H9 (cell line): Measurements from ENCODE around the gene NEDD4L. TPM values are rescaled to one million over a fixed set of nuclear protein-coding genes. Genes with fewer than 3 reads are reported as not detected.

Experiments used
- DNase-seq: peaks from one replicate; pipeline ENCODE4 v3.0.0-alpha.2; 2017
- H2AFZ ChIP-seq: one replicate; pipeline ENCODE4 v1.6.1; 2013; ENCODE audit warnings: mild to moderate bottlenecking, low read length, control low read depth, moderate library complexity
- H2AK5ac ChIP-seq: 2 replicates; pipeline ENCODE4 v1.6.1; 2013; ENCODE audit warnings: low read length, control low read depth, mixed read lengths; ENCODE audit not compliant: insufficient read length
- H2BK120ac ChIP-seq: one replicate; pipeline ENCODE4 v1.6.1; 2013; ENCODE audit warnings: low read depth, mild to moderate bottlenecking, low read length, control low read depth, inconsistent platforms; ENCODE audit not compliant: poor library complexity, severe bottlenecking
- H2BK12ac ChIP-seq: 2 replicates; pipeline ENCODE4 v1.6.1; 2013; ENCODE audit warnings: low read length, control low read depth, mixed read lengths, low read depth; ENCODE audit not compliant: insufficient read length
- H2BK15ac ChIP-seq: 2 replicates; pipeline ENCODE4 v1.6.1; 2013; ENCODE audit warnings: low read depth, low read length, control low read depth
- H2BK20ac ChIP-seq: one replicate; pipeline ENCODE4 v1.6.1; 2013; ENCODE audit warnings: low read depth, mild to moderate bottlenecking, low read length, control low read depth, inconsistent platforms; ENCODE audit not compliant: poor library complexity, severe bottlenecking
- H2BK5ac ChIP-seq: 2 replicates; pipeline ENCODE4 v1.6.1; 2013; ENCODE audit warnings: low read length, control low read depth, mixed read lengths; ENCODE audit not compliant: insufficient read length
- H3K14ac ChIP-seq: 2 replicates; pipeline ENCODE4 v1.6.1; 2013; ENCODE audit warnings: low read length, control low read depth; ENCODE audit not compliant: insufficient read depth
- H3K18ac ChIP-seq: 2 replicates; pipeline ENCODE4 v1.6.1; 2013; ENCODE audit warnings: low read depth, mild to moderate bottlenecking, mixed read lengths, low read length, control low read depth; ENCODE audit not compliant: insufficient read length
- H3K23ac ChIP-seq: 2 replicates; pipeline ENCODE4 v1.6.1; 2013; ENCODE audit warnings: low read length, control low read depth, mixed read lengths, low read depth; ENCODE audit not compliant: insufficient read length
- H3K23me2 ChIP-seq: 2 replicates; pipeline ENCODE4 v1.6.1; 2013; ENCODE audit warnings: low read depth, mild to moderate bottlenecking, mixed read lengths, low read length, control low read depth; ENCODE audit not compliant: insufficient read length, poor library complexity, severe bottlenecking
- H3K27ac ChIP-seq: 2 replicates; pipeline ENCODE4 v1.5.1; 2013; ENCODE audit warnings: low read length, control low read depth, mixed read lengths, low read depth; ENCODE audit not compliant: insufficient read length
- H3K27me3 ChIP-seq: 2 replicates; pipeline ENCODE4 v1.6.1; 2013; ENCODE audit warnings: low read length, control low read depth, inconsistent platforms; ENCODE audit not compliant: insufficient read depth
- H3K4ac ChIP-seq: 2 replicates; pipeline ENCODE4 v1.6.1; 2013; ENCODE audit warnings: low read depth, mild to moderate bottlenecking, control low read depth, inconsistent platforms, low read length, moderate library complexity
- H3K4me1 ChIP-seq: 2 replicates; pipeline ENCODE4 v1.6.1; 2013; ENCODE audit warnings: low read length, control low read depth, inconsistent platforms; ENCODE audit not compliant: insufficient read depth
- H3K4me2 ChIP-seq: 2 replicates; pipeline ENCODE4 v1.6.1; 2013; ENCODE audit warnings: low read length, control low read depth, mixed read lengths; ENCODE audit not compliant: insufficient read length, insufficient read depth
- H3K56ac ChIP-seq: 2 replicates; pipeline ENCODE4 v1.6.1; 2013; ENCODE audit warnings: low read depth, mild to moderate bottlenecking, mixed read lengths, low read length, control low read depth; ENCODE audit not compliant: insufficient read length
- H3K79me1 ChIP-seq: 2 replicates; pipeline ENCODE4 v1.6.1; 2013; ENCODE audit warnings: low read depth, mild to moderate bottlenecking, moderate library complexity, low read length, control low read depth, inconsistent platforms; ENCODE audit not compliant: insufficient read depth, poor library complexity, severe bottlenecking
- H3K79me2 ChIP-seq: 2 replicates; pipeline ENCODE4 v1.6.1; 2013; ENCODE audit warnings: low read length, control low read depth, inconsistent platforms; ENCODE audit not compliant: insufficient read depth
- H3K9ac ChIP-seq: 2 replicates; pipeline ENCODE4 v1.6.1; 2013; ENCODE audit warnings: low read length, control low read depth, mixed read lengths; ENCODE audit not compliant: insufficient read length; ENCODE audit errors: extremely low read depth
- H3K9me3 ChIP-seq: one replicate; pipeline ENCODE4 v1.6.1; 2013; ENCODE audit warnings: low read depth, low read length, inconsistent platforms; ENCODE audit not compliant: control insufficient read depth
- H3T11ph ChIP-seq: one replicate; pipeline ENCODE4 v1.6.1; 2013; ENCODE audit warnings: mild to moderate bottlenecking, low read length, control low read depth, inconsistent platforms
- H4K20me1 ChIP-seq: one replicate; pipeline ENCODE4 v1.6.1; 2013; ENCODE audit not compliant: control insufficient read depth, insufficient read length, insufficient read depth
- H4K5ac ChIP-seq: 2 replicates; pipeline ENCODE4 v1.6.1; 2013; ENCODE audit warnings: low read depth, mild to moderate bottlenecking, mixed read lengths, low read length, control low read depth; ENCODE audit not compliant: insufficient read length
- H4K8ac ChIP-seq: replicated peaks from 2 replicates; pipeline ENCODE4 v1.6.1; 2013; ENCODE audit warnings: low read length, control low read depth, mixed read lengths, low read depth; ENCODE audit not compliant: insufficient read length
- H4K91ac ChIP-seq: 2 replicates; pipeline ENCODE4 v1.6.1; 2013; ENCODE audit warnings: low read depth, mild to moderate bottlenecking, moderate library complexity, mixed read lengths, low read length, control low read depth; ENCODE audit not compliant: insufficient read length
- H3K27ac Mint-ChIP-seq, 3 experiments: 2 replicates in 2 of 3; 3 replicates in 1 of 3; pipeline ENCODE4 v1.8.0; 2020 to 2021; ENCODE audit warnings: mixed read lengths in 3 of 3, mild to moderate bottlenecking in 1 of 3, moderate library complexity in 1 of 3
- H3K27me3 Mint-ChIP-seq: 2 replicates; pipeline ENCODE4 v1.8.0; 2021; ENCODE audit warnings: low read depth, mild to moderate bottlenecking, moderate library complexity, mixed read lengths
- H3K36me3 Mint-ChIP-seq, 3 experiments: 2 replicates in 2 of 3; 3 replicates in 1 of 3; pipeline ENCODE4 v1.8.0; 2020 to 2021; ENCODE audit warnings: low read depth in 3 of 3, mixed read lengths in 3 of 3; ENCODE audit not compliant: insufficient read depth in 1 of 3
- H3K4me1 Mint-ChIP-seq, 2 experiments: 2 replicates each; pipeline ENCODE4 v1.8.0; 2020; ENCODE audit warnings: mixed read lengths in 2 of 2
- H3K4me3 Mint-ChIP-seq, 2 experiments: 2 replicates in 1 of 2; 3 replicates in 1 of 2; pipeline ENCODE4 v1.8.0; 2020 to 2021; ENCODE audit warnings: mild to moderate bottlenecking in 2 of 2, mixed read lengths in 2 of 2, moderate library complexity in 1 of 2
- H3K9me3 Mint-ChIP-seq, 2 experiments: 2 replicates in 1 of 2; 3 replicates in 1 of 2; pipeline ENCODE4 v1.8.0; 2020; ENCODE audit warnings: mild to moderate bottlenecking in 2 of 2, mixed read lengths in 2 of 2, moderate library complexity in 1 of 2
- CTCF ChIP-seq: fragments of 200-600 bp; sonication (generic); conservative IDR thresholded peaks from 3 replicates; pipeline ENCODE4 v1.8.0; 2021; ENCODE audit warnings: antibody characterized with exemption, mild to moderate bottlenecking
- WGBS: extraction: QIAGEN DNeasy Blood & Tissue Kit; methylation state at CpG from one replicate; pipeline ENCODE4 v1.1.7; 2013; ENCODE audit warnings: missing lambda C conversion rate, low lambda C conversion rate, mixed read lengths; ENCODE audit not compliant: insufficient read length; ENCODE audit errors: extremely low coverage; 5-methylcytosine and 5-hydroxymethylcytosine counted together
- total RNA-seq: library from RNA; stranded (reverse); gene quantifications from 2 replicates; pipeline ENCODE4 v1.2.1, GENCODE V29; 2021

NEDD4L gene
- total RNA-seq, 1 experiment from 2014 or later: 76.3 TPM

- no CpG with 5 or more reads among the region's 12 CpGs for WGBS
- Histone ChIP-seq H3K9ac (no peak overlapping the region), H3K27me3 (no peaks in the 10 kb centered on the region)
These were observed 96.6 kb downstream of the NEDD4L start for GRCh38 chr18:58140387-58141325.

More at GRCh38 chr18:58140387-58141325, 96.6 kb downstream of the NEDD4L start:
- peak overlapping the region in 1 of 3 experiments; percentile 17; a peak in 1 of 7 replicates for H3K27ac Mint-ChIP-seq
- Histone ChIP-seq H2AFZ (no peak overlapping the region), H2BK20ac (no peak overlapping the region), H3K23me2 (no peaks in the 10 kb centered on the region), H4K20me1 (no peaks in the 10 kb centered on the region), H4K91ac (no peak overlapping the region), H3K23ac (no peak overlapping the region), H2BK5ac (no peak overlapping the region), H3T11ph (no peak overlapping the region), H4K5ac (no peak overlapping the region), H3K4me1 (peaks cover 7% of the 10 kb centered on the region; the same call in 1 of the 2 replicates), H2BK12ac (no peak overlapping the region), H3K4me2 (no peak overlapping the region), H3K79me2 (peaks cover 3% of the 10 kb centered on the region; the same call in 1 of the 2 replicates), H3K27ac (no peak overlapping the region), H2BK120ac (no peak overlapping the region), H3K14ac (no peak overlapping the region), H3K18ac (no peak overlapping the region), H4K8ac (no peak overlapping the region), H3K9me3 (no peaks in the 10 kb centered on the region), H2BK15ac (no peak overlapping the region), H3K56ac (no peak overlapping the region), H3K4ac (no peak overlapping the region), H2AK5ac (no peak overlapping the region), H3K79me1 (no peaks in the 10 kb centered on the region)
- DNase-seq: no peak
- peaks cover 33 to 47% of the 10 kb centered on the region in 2 experiments for H3K4me1 Mint-ChIP-seq
- no peak overlapping the region for H3K4me3 Mint-ChIP-seq
- H3K27me3 Mint-ChIP-seq: no peaks in the 10 kb centered on the region; the same call in 1 of the 2 replicates
- no peak for TF ChIP-seq CTCF
- peaks cover 6 to 10% of the 10 kb centered on the region in 2 experiments; a peak in 3 of 5 replicates for H3K9me3 Mint-ChIP-seq
- H3K36me3 Mint-ChIP-seq: peaks cover 8 to 14% (median 8%) of the 10 kb centered on the region in 3 experiments; a peak in 6 of 7 replicates
